ENCODE measurements around the gene TBC1D1. TPM values are rescaled to one million over a fixed set of nuclear protein-coding genes. Genes with fewer than 3 reads are reported as not detected.

The TBC1D1 gene
- total RNA-seq, 1 donor from 2014 or later, result 54.5 TPM

GRCh38 chr4:38131371-38132091, 240.6 kb downstream of the TBC1D1 start:
- Histone ChIP-seq H3K4me3 (ENCODE audit: insufficient read depth, low read depth, low read length) (peak overlapping the region; percentile 15), H4K20me1 (ENCODE audit: insufficient read depth, low read length) (no peaks in the 10 kb centered on the region), H3K27ac (ENCODE audit: low read depth, low read length) (peak overlapping the region; percentile 85), H3K4me1 (ENCODE audit: insufficient read depth, low read length) (peaks cover 24% of the 10 kb centered on the region), H3K9ac (ENCODE audit: low read length) (peak overlapping the region; percentile 84), H3K27me3 (ENCODE audit: insufficient read depth, low read length) (no peaks in the 10 kb centered on the region), H3K36me3 (ENCODE audit: insufficient read depth, low read length) (peaks cover 13% of the 10 kb centered on the region), H3K4me2 (ENCODE audit: low read length) (peak overlapping the region; percentile 59), H3K9me3 (ENCODE audit: insufficient read depth, low read depth, low read length) (no peaks in the 10 kb centered on the region), H3K79me2 (ENCODE audit: insufficient read depth, low read length) (no peaks in the 10 kb centered on the region), H2AFZ (ENCODE audit: low read depth, low read length) (no peak overlapping the region)
- peak overlapping the region; percentile 90 for H3K27ac Mint-ChIP-seq (ENCODE audit: unreplicated experiment)
- peaks cover 18% of the 10 kb centered on the region for H3K36me3 Mint-ChIP-seq (ENCODE audit: low read depth, unreplicated experiment)
- peaks cover 33% of the 10 kb centered on the region for H3K4me1 Mint-ChIP-seq (ENCODE audit: low read depth, unreplicated experiment)
- no peaks in the 10 kb centered on the region for H3K27me3 Mint-ChIP-seq (ENCODE audit: low read depth, unreplicated experiment)
- TF ChIP-seq, protein P1, sequence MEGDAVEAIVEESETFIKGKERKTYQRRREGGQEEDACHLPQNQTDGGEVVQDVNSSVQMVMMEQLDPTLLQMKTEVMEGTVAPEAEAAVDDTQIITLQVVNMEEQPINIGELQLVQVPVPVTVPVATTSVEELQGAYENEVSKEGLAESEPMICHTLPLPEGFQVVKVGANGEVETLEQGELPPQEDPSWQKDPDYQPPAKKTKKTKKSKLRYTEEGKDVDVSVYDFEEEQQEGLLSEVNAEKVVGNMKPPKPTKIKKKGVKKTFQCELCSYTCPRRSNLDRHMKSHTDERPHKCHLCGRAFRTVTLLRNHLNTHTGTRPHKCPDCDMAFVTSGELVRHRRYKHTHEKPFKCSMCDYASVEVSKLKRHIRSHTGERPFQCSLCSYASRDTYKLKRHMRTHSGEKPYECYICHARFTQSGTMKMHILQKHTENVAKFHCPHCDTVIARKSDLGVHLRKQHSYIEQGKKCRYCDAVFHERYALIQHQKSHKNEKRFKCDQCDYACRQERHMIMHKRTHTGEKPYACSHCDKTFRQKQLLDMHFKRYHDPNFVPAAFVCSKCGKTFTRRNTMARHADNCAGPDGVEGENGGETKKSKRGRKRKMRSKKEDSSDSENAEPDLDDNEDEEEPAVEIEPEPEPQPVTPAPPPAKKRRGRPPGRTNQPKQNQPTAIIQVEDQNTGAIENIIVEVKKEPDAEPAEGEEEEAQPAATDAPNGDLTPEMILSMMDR (IDR thresholded peaks at IDR 0.05; ENCODE audit: insufficient read depth, low read depth, low read length), result no peak
- TF ChIP-seq EZH2 (IDR thresholded peaks at IDR 0.05; ENCODE audit: insufficient read depth, low read length), result no peak
- no peaks in the 10 kb centered on the region for H3K9me3 Mint-ChIP-seq (ENCODE audit: unreplicated experiment)
- peak overlapping the region; percentile 35 for H3K4me3 Mint-ChIP-seq (ENCODE audit: unreplicated experiment)
- FAIRE-seq (peak; percentile 9), DNase-seq (ENCODE audit: low read depth) (peak; percentile 77)

DNA sequence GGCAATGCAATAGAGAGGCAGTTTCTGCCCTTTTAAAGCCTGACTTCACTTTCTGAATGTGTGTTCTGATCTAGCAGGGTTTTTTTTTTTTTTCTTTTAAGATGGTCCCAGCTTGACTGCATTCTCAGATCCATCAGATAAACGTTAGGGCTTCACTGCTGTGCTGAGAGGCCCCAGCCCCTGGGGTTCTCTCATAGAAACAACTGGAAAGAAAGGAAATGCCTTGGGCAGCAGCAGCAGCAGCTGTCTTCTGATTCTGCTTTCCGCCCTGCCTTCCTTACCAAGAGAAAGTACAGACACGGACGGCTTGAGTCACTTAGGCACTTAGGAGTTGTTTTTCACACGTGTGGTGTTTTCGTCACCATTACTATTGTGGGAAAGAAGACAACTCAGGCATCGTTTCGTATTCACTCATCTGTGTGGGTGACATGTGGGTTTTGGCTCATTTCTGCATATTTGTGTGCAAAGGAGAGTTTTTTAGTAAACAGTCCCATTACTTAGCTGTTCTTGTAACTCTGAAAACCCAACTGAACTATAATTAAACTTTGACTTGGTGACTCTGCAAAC, 241.3 kb downstream of the TBC1D1 start:
- Histone ChIP-seq H3K27ac (ENCODE audit: low read depth, low read length) (peak overlapping the region; percentile 85), H3K36me3 (ENCODE audit: insufficient read depth, low read length) (peaks cover 13% of the 10 kb centered on the region), H4K20me1 (ENCODE audit: insufficient read depth, low read length) (no peaks in the 10 kb centered on the region), H3K9ac (ENCODE audit: low read length) (peak overlapping the region; percentile 84), H3K27me3 (ENCODE audit: insufficient read depth, low read length) (no peaks in the 10 kb centered on the region), H2AFZ (ENCODE audit: low read depth, low read length) (no peak overlapping the region), H3K79me2 (ENCODE audit: insufficient read depth, low read length) (no peaks in the 10 kb centered on the region), H3K4me2 (ENCODE audit: low read length) (peak overlapping the region; percentile 59), H3K4me3 (ENCODE audit: insufficient read depth, low read depth, low read length) (peak overlapping the region; percentile 15), H3K9me3 (ENCODE audit: insufficient read depth, low read depth, low read length) (no peaks in the 10 kb centered on the region), H3K4me1 (ENCODE audit: insufficient read depth, low read length) (peaks cover 24% of the 10 kb centered on the region)
- FAIRE-seq (peak; percentile 97), DNase-seq (ENCODE audit: low read depth) (peak; percentile 99)
- H3K4me1 Mint-ChIP-seq (ENCODE audit: low read depth, unreplicated experiment), result peaks cover 33% of the 10 kb centered on the region
- no peaks in the 10 kb centered on the region for H3K9me3 Mint-ChIP-seq (ENCODE audit: unreplicated experiment)
- H3K27me3 Mint-ChIP-seq (ENCODE audit: low read depth, unreplicated experiment), result no peaks in the 10 kb centered on the region
- H3K36me3 Mint-ChIP-seq (ENCODE audit: low read depth, unreplicated experiment), result peaks cover 15% of the 10 kb centered on the region
- H3K27ac Mint-ChIP-seq (ENCODE audit: unreplicated experiment), result peak overlapping the region; percentile 90
- TF ChIP-seq, protein P1 (IDR thresholded peaks at IDR 0.05; ENCODE audit: insufficient read depth, low read depth, low read length), result no peak
- TF ChIP-seq EZH2 (IDR thresholded peaks at IDR 0.05; ENCODE audit: insufficient read depth, low read length), result no peak
- H3K4me3 Mint-ChIP-seq (ENCODE audit: unreplicated experiment), result no peak overlapping the region

All from astrocyte (in vitro differentiated cells and primary cell).